ENCODE results near the gene MCM7.
A peak's percentile ranks its signal among the peaks of the same experiment; 100 is the strongest.

Gene MCM7

GRCh38 chr7:100093054-100093453 is 8.1 kb downstream of the MCM7 start:
- no peak for DNase-seq

- DNase-seq, result no peak
Measured at GRCh38 chr7:100091411-100092181, 9.6 kb downstream of the MCM7 start.

- no peak for DNase-seq
Measured at GRCh38 chr7:100090527-100091410, 10.4 kb downstream of the MCM7 start.

- DNase-seq, result no peak
Measured at GRCh38 chr7:100089458-100090196, 11.6 kb downstream of the MCM7 start.

- peak; percentile 36 to 43 for DNase-seq
Measured at GRCh38 chr7:100088621-100089457, 12.4 kb downstream of the MCM7 start, which contains the start of gene COPS6. COPS6 (plus strand) TSS chr7:100088969; CDS start chr7:100088991, 22 bp downstream.

- DNase-seq, result no peak
Measured at GRCh38 chr7:100088095-100088620, 13.0 kb downstream of the MCM7 start.

GRCh38 chr7:100087055-100087750 is 14.0 kb downstream of the MCM7 start:
- no peak for DNase-seq

- DNase-seq, result no peak
Measured at GRCh38 chr7:100085515-100085914, 15.7 kb downstream of the MCM7 start.

GRCh38 chr7:100082978-100083377 is 18.2 kb downstream of the MCM7 start:
- DNase-seq, result no peak

- peak; percentile 95 to 97 for DNase-seq
Measured at GRCh38 chr7:100081535-100082102, 19.6 kb downstream of the MCM7 start, which contains the start of gene ZNF3. ZNF3 (minus strand) TSS chr7:100081723; CDS start chr7:100077357, 4,366 bp downstream.

- peak in 1 of 2 experiments; percentile 10 for DNase-seq
Measured at GRCh38 chr7:100080907-100081534, 20.2 kb downstream of the MCM7 start.

GRCh38 chr7:100079024-100079560 is 22.1 kb downstream of the MCM7 start:
- DNase-seq, result no peak

GRCh38 chr7:100077205-100077604 is 24.0 kb downstream of the MCM7 start:
- DNase-seq, result no peak

- DNase-seq, result no peak
Measured at GRCh38 chr7:100075418-100075817, 25.8 kb downstream of the MCM7 start.

- DNase-seq, result no peak
Measured at GRCh38 chr7:100074841-100075240, 26.4 kb downstream of the MCM7 start.

- no peak for DNase-seq
Measured at GRCh38 chr7:100072462-100072861, 28.7 kb downstream of the MCM7 start.

GRCh38 chr7:100071018-100071723 is 30.0 kb downstream of the MCM7 start:
- DNase-seq, result no peak

- DNase-seq, result no peak
Measured at GRCh38 chr7:100069991-100070390, 31.2 kb downstream of the MCM7 start.

- no peak for DNase-seq
Measured at GRCh38 chr7:100066953-100067352, 34.2 kb downstream of the MCM7 start.
